WERI-Rb-1 (cell line): ENCODE results near the gene FBXO30.

Source experiments
- DNase-seq: peaks from one replicate; pipeline ENCODE4 v3.0.0-alpha.2; 2020
- H3K27ac ChIP-seq: fragments of 250-450 bp; sonication (Bioruptor Pico); 2 replicates; pipeline ENCODE4 v1.5.1; 2020; ENCODE audit warnings: mild to moderate bottlenecking, moderate library complexity
- H3K27me3 ChIP-seq: fragments of 250-450 bp; sonication (Bioruptor Pico); 2 replicates; pipeline ENCODE4 v1.5.1; 2021; ENCODE audit warnings: mild to moderate bottlenecking, low read depth, moderate library complexity; ENCODE audit not compliant: insufficient read depth, severe bottlenecking
- H3K36me3 ChIP-seq: fragments of 250-450 bp; sonication (Bioruptor Pico); 2 replicates; pipeline ENCODE4 v1.5.1; 2020; ENCODE audit warnings: mild to moderate bottlenecking, moderate library complexity
- H3K4me3 ChIP-seq: 2 replicates; pipeline ENCODE4 v1.5.1; 2011; ENCODE audit warnings: low read depth, mild to moderate bottlenecking, control low read depth, low read length
- H3K9me3 ChIP-seq: fragments of 250-450 bp; sonication (Bioruptor Pico); 2 replicates; pipeline ENCODE4 v1.5.1; 2021; ENCODE audit warnings: mild to moderate bottlenecking, moderate library complexity; ENCODE audit not compliant: severe bottlenecking
- CTCF ChIP-seq: IDR thresholded peaks from 2 replicates; pipeline ENCODE4 v1.5.1; 2011; ENCODE audit warnings: low read depth, mild to moderate bottlenecking, control low read depth, inconsistent platforms, low read length

Gene FBXO30

DNA sequence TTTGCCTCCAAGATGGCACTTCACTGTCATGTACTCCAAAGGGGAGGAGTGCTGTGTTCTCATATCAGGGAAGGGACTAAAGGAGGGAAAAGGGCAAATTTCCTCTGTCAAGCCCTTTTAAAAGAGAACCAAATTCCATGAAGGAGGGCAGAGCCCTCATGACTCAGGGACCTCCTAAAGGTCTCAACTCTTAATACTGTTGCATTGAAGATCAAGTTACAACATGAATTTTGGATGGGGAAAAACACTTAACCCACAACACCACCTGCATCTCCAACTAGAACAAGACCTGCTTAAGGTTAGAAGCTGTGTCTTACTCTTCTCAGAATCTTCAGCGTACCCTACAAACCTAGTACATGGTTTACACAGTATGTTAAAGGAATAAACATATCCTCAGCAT is 23.7 kb upstream of the FBXO30 start:
- DNase-seq, result no peak
- Histone ChIP-seq H3K27me3 (no peaks in the 10 kb centered on the region), H3K9me3 (no peaks in the 10 kb centered on the region), H3K27ac (no peak overlapping the region), H3K36me3 (no peaks in the 10 kb centered on the region), H3K4me3 (no peak overlapping the region)
- no peak for TF ChIP-seq CTCF

DNA sequence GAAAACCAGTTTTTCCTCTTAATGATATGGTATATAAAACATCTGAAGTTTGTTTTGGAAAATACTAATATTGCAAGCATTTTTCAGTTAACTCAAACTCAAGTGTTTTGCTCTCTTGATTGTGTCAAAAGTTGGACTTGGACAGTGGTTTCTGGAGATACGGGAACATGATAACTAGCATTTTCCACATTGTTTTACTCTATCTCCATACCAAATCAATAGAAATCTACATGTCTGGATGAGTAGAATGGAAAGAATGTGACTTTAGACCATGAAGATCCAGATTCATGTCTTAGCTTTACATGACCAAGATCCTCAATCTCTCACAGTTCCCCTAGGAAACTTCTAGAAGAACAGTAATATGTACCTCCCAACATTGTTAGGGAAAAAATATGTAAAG is 22.2 kb upstream of the FBXO30 start:
- Histone ChIP-seq H3K27ac (no peak overlapping the region), H3K4me3 (no peak overlapping the region), H3K36me3 (no peaks in the 10 kb centered on the region), H3K27me3 (no peaks in the 10 kb centered on the region), H3K9me3 (no peaks in the 10 kb centered on the region)
- no peak for TF ChIP-seq CTCF
- no peak for DNase-seq

GRCh38 chr6:145836170-145836569 is 21.6 kb upstream of the FBXO30 start:
- Histone ChIP-seq H3K27me3 (no peaks in the 10 kb centered on the region), H3K9me3 (no peaks in the 10 kb centered on the region), H3K4me3 (no peak overlapping the region), H3K27ac (no peak overlapping the region), H3K36me3 (no peaks in the 10 kb centered on the region)
- no peak for DNase-seq
- TF ChIP-seq CTCF, result no peak

- H3K36me3 ChIP-seq, result no peaks in the 10 kb centered on the region
- no peaks in the 10 kb centered on the region for H3K27me3 ChIP-seq
- no peak overlapping the region for H3K27ac ChIP-seq
- no peak for DNase-seq
- TF ChIP-seq CTCF, result no peak
- no peak overlapping the region for H3K4me3 ChIP-seq
- no peaks in the 10 kb centered on the region for H3K9me3 ChIP-seq
Observed at GRCh38 chr6:145830612-145831011, 16.0 kb upstream of the FBXO30 start.

DNA sequence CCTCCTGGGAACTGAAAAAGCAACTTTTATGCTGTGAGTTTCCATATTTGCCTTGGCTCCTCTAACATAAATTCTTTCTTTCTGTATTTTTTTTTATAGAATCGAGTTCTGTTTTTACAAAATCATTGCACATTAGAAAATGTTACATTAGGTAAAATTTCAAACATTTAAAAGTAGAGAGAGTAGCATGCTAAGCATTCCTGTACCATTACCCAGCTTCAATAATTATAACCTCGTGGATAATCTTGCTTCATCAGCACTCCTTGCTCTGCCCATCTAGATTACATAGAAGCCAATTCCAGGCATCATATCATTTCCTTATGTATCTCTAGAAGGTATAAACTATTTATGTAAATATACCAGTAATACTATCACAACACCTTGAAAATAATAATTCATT is 15.4 kb upstream of the FBXO30 start:
- no peak overlapping the region for H3K27ac ChIP-seq
- no peak overlapping the region for H3K4me3 ChIP-seq
- H3K27me3 ChIP-seq, result no peaks in the 10 kb centered on the region
- H3K9me3 ChIP-seq, result no peaks in the 10 kb centered on the region
- no peak for DNase-seq
- H3K36me3 ChIP-seq, result no peaks in the 10 kb centered on the region
- TF ChIP-seq CTCF, result no peak

DNA sequence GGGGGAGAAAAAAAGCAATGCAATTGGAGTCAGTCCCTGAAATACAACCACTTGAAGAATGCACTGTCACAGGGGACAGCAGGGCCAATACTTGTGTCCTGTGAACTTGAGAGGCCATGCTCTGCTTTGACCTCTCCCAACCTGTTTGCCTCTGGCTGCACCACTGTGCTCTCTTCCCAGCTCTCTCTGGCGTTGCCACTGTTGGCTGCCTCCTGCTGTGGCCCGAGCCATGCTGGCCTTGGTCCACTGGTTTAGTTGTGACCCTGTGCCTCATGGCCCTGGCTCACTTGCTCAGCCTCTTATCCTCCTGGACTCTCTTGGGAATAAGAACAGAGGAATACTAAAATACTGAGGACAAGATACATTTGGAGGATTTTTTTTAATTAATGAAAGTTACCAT is 14.5 kb upstream of the FBXO30 start:
- TF ChIP-seq CTCF, result no peak
- Histone ChIP-seq H3K36me3 (no peaks in the 10 kb centered on the region), H3K27me3 (no peaks in the 10 kb centered on the region), H3K4me3 (no peak overlapping the region), H3K27ac (no peak overlapping the region), H3K9me3 (no peaks in the 10 kb centered on the region)
- no peak for DNase-seq
